DOHH2 (cell line): ENCODE results near the gene AFF2.

Source experiments
- H3F3A ChIP-seq: fragments of 200-600 bp; sonication (generic), shearing (Covaris generic); 2 replicates; pipeline ENCODE4 v1.6.0; 2016; ENCODE audit warnings: antibody characterized with exemption, mild to moderate bottlenecking; ENCODE audit not compliant: control insufficient read depth, insufficient read depth
- H3K27ac ChIP-seq: fragments of 200-600 bp; sonication (generic); 2 replicates; pipeline ENCODE4 v1.5.1; 2014; ENCODE audit warnings: low read depth, mild to moderate bottlenecking, low read length, moderate library complexity
- H3K27me3 ChIP-seq: fragments of 200-600 bp; sonication (generic); 2 replicates; pipeline ENCODE4 v1.6.1; 2014; ENCODE audit warnings: mild to moderate bottlenecking, low read length, mixed read lengths; ENCODE audit not compliant: control insufficient read depth
- H3K36me3 ChIP-seq: fragments of 200-600 bp; sonication (generic); 2 replicates; pipeline ENCODE4 v1.6.1; 2014; ENCODE audit warnings: mild to moderate bottlenecking, low read length, moderate library complexity, mixed read lengths; ENCODE audit not compliant: control insufficient read depth
- H3K4me1 ChIP-seq: fragments of 200-600 bp; sonication (generic); 2 replicates; pipeline ENCODE4 v1.6.1; 2014; ENCODE audit warnings: mild to moderate bottlenecking, low read length, mixed read lengths; ENCODE audit not compliant: control insufficient read depth
- H3K4me2 ChIP-seq: fragments of 200-600 bp; sonication (generic); 2 replicates; pipeline ENCODE4 v1.6.0; 2014; ENCODE audit warnings: mild to moderate bottlenecking, low read length, moderate library complexity
- H3K4me3 ChIP-seq: fragments of 200-600 bp; sonication (generic); 2 replicates; pipeline ENCODE4 v1.5.1; 2014; ENCODE audit warnings: mild to moderate bottlenecking, low read length, mixed read lengths
- H3K79me2 ChIP-seq: fragments of 200-600 bp; sonication (generic); 2 replicates; pipeline ENCODE4 v1.6.1; 2014; ENCODE audit warnings: mild to moderate bottlenecking, low read length, mixed read lengths; ENCODE audit not compliant: control insufficient read depth
- H3K9me2 ChIP-seq: fragments of 200-600 bp; sonication (generic); replicated peaks from 2 replicates; pipeline ENCODE4 v1.6.1; 2014; ENCODE audit warnings: mild to moderate bottlenecking, low read length, mixed read lengths; ENCODE audit not compliant: control insufficient read depth
- H3K9me3 ChIP-seq: fragments of 200-600 bp; sonication (generic); 2 replicates; pipeline ENCODE4 v1.6.1; 2014; ENCODE audit warnings: antibody characterized with exemption, low read length, mixed read lengths; ENCODE audit not compliant: control insufficient read depth, insufficient read depth
- H4K20me1 ChIP-seq: fragments of 200-600 bp; sonication (generic); 2 replicates; pipeline ENCODE4 v1.6.0; 2014; ENCODE audit warnings: low read depth, mild to moderate bottlenecking, antibody characterized with exemption, low read length, moderate library complexity; ENCODE audit not compliant: control insufficient read depth, insufficient read depth
- CTCF ChIP-seq: fragments of 200-600 bp; sonication (generic); IDR thresholded peaks from one replicate; pipeline ENCODE4 v1.5.1; 2014; ENCODE audit warnings: antibody characterized with exemption, mild to moderate bottlenecking, low read depth, low read length; ENCODE audit not compliant: poor library complexity, severe bottlenecking
- EZH2phosphoT487 ChIP-seq: fragments of 200-600 bp; sonication (generic); IDR thresholded peaks from 2 replicates; pipeline ENCODE4 v1.6.1; 2017; ENCODE audit warnings: borderline replicate concordance, mild to moderate bottlenecking, antibody characterized with exemption, low read length, moderate library complexity, mixed read lengths

The AFF2 gene

GRCh38 chrX:148872881-148873280, 372.5 kb downstream of the AFF2 start:
- no peaks in the 10 kb centered on the region for H3K4me1 ChIP-seq
- no peak for TF ChIP-seq EZH2phosphoT487
- no peak for TF ChIP-seq CTCF
- no peak overlapping the region for H3K4me3 ChIP-seq
- no peaks in the 10 kb centered on the region for H3K9me3 ChIP-seq
- H3K36me3 ChIP-seq, result no peaks in the 10 kb centered on the region
- H3K79me2 ChIP-seq, result 0 out of 2 replicates have a peak, but pooled peaks cover 2% of the 10 kb centered on the region
- H3K9me2 ChIP-seq, result no peaks in the 10 kb centered on the region
- H3F3A ChIP-seq, result no peaks in the 10 kb centered on the region
- H3K4me2 ChIP-seq, result no peak overlapping the region
- no peak overlapping the region for H3K27ac ChIP-seq
- H3K27me3 ChIP-seq, result no peaks in the 10 kb centered on the region
- H4K20me1 ChIP-seq, result no peaks in the 10 kb centered on the region

GRCh38 chrX:148874636-148875246, 374.3 kb downstream of the AFF2 start:
- Histone ChIP-seq H3K27ac (no peak overlapping the region), H4K20me1 (no peaks in the 10 kb centered on the region), H3K9me2 (no peaks in the 10 kb centered on the region), H3K36me3 (no peaks in the 10 kb centered on the region), H3F3A (no peaks in the 10 kb centered on the region), H3K4me1 (no peaks in the 10 kb centered on the region), H3K79me2 (0 out of 2 replicates have a peak, but pooled peaks cover 2% of the 10 kb centered on the region), H3K4me3 (no peak overlapping the region), H3K27me3 (no peaks in the 10 kb centered on the region), H3K9me3 (no peaks in the 10 kb centered on the region), H3K4me2 (no peak overlapping the region)
- TF ChIP-seq CTCF (no peak), EZH2phosphoT487 (no peak)

GRCh38 chrX:148878371-148878770, 378.0 kb downstream of the AFF2 start:
- H3K9me2 ChIP-seq, result no peaks in the 10 kb centered on the region
- 0 out of 2 replicates have a peak, but pooled peaks cover 2% of the 10 kb centered on the region for H3K79me2 ChIP-seq
- TF ChIP-seq CTCF (no peak), EZH2phosphoT487 (no peak)
- no peaks in the 10 kb centered on the region for H3F3A ChIP-seq
- H3K4me2 ChIP-seq, result no peak overlapping the region
- H4K20me1 ChIP-seq, result no peaks in the 10 kb centered on the region
- H3K27ac ChIP-seq, result no peak overlapping the region
- H3K9me3 ChIP-seq, result no peaks in the 10 kb centered on the region
- H3K4me3 ChIP-seq, result no peak overlapping the region
- peaks cover 5% of the 10 kb centered on the region; the same call in 1 of the 2 replicates for H3K36me3 ChIP-seq
- H3K4me1 ChIP-seq, result no peaks in the 10 kb centered on the region
- H3K27me3 ChIP-seq, result no peaks in the 10 kb centered on the region
